SK-MEL-5 (cell line): ENCODE measurements around the gene ANKRD13A. TPM values are rescaled to one million over a fixed set of nuclear protein-coding genes. Genes with fewer than 3 reads are reported as not detected.
"Not testable (repeated sequence)": the region's sequence is repeated elsewhere in the genome, so short reads cannot be mapped to it uniquely, and the experiment has no call there.

Experiments used
- DNase-seq: peaks from one replicate; pipeline ENCODE4 v3.0.0-alpha.2; 2016; ENCODE audit warnings: low read depth, low spot score
- in situ Hi-C: cut with HindIII; loops from 2 replicates; pipeline ENCODE4 v1.10.0; 2016; ENCODE audit warnings: low sequenced_read_pairs, high pct_unique_total_duplicates, low pct_unique_long_range_greater_than_20kb
- total RNA-seq: library from RNA; depleted of rRNA; stranded (reverse); fragments of >200 nt; shearing (Covaris generic); gene quantifications from 2 replicates; pipeline ENCODE4 v1.2.3, GENCODE V29; 2014

Gene ANKRD13A
- total RNA-seq, 1 experiment from 2014 or later = 45.8 TPM

DNA sequence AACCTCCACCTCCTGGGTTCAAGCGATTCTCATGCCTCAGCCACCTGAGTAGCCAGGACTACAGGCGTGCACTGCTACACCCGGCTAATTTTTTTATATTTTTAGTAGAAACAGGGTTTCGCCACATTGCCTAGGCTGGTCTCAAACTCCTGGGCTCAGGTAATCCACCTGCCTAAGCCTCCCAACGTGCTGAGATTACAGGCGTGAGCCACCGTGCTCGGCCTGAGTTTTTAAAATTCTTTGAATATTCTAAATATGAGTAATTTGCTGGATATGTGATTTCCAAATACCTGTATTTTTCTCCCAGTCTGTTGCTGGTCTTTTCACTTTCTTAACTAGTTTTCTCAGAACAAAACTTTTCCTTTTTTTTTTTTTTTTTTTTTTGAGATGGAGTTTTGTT is 30.4 kb upstream of the ANKRD13A start:
- in situ Hi-C loops = no loop called here
- DNase-seq = no peak

DNA sequence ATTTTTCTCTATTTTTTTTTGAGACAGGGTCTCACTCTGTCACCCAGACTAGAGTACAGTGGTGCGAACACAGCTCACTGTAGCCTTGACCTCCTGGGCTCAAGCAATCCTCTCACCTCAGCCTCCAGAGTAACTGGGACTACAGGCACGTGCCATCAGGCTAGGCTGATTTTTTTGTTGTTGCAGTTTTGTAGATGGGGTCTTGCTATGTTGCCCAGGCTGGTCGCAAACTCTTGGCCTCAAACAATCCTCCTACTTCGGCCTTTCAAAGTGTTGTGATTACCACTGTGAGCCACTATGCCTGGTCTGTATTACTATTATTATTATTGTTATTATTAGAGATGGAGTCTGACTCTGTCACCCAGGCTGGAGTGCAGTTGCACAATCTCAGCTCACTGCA is 26.4 kb upstream of the ANKRD13A start:
- no peak for DNase-seq
- in situ Hi-C loops = no loop called here

DNA sequence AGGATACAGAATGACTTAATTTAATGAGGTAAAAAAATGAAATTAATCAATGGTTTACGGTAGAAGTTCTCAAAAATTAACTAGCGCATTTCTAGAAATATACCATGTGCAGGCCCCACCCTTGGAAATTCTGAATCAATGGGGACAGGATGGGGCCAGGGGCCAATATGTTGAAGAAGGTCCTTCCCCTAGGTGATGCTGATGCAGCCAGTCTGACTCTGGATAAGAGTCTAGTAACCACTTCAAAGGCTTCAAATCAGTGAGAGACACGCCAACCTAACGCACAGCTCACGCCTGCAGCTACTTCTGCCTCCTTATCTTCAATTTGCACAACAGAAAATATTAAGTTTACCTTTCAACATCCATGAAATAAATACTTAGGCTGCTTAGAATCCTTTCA is 17.9 kb upstream of the ANKRD13A start:
- in situ Hi-C loops = no loop called here
- DNase-seq = no peak

DNA sequence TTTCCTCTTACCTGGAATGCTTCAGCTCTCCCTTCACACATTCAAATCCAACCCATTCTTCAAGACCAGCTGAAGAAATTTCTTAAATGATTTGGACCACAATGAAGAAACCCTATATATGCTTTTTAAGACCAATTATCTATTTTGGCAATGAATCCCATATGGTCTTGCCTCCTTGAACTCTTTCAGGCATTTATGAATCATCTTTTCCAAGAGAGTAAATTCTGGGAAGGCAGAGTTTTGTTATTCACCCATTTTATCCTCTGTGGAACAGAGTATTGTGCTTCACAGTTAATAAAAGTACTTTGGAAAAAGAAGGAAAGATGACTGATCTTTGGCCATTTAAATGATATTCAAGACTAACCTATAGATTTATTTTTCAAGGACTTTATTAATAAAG is 17.0 kb upstream of the ANKRD13A start:
- in situ Hi-C loops = no loop called here
- no peak for DNase-seq

DNA sequence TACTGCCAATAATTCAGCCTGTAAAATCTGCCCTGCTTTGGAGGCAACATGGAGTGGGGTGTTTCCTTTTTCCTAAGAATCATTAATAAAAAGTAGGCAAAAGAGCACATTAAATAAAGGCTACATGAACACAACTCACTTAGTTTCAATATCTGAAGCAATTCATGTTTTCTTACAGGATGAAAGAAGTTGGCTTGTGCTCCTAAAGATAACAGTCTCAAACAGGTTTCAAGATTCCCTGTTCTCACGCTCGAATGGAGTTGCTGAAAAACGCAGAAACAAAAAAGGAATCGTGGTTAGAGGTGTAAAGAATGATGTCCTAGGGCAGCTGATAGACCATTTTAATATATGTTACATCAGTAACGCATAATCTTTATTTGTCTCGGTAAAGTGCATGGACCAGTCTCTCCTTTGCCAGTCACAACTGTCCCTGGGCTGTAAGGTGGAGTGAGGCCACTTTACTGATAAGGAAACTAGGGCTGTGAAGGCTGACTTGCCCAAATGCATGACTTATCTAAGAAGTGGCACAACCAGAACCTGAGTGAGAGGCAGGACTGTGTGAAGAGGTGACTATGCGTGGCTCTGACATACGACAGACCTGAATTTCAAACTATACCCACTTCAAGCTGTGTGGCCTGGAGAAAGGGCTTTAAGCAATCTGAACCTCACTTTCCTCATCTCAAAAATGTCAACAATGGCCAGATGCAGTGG is 15.6 kb upstream of the ANKRD13A start:
- in situ Hi-C loops = no loop called here
- no peak for DNase-seq

DNA sequence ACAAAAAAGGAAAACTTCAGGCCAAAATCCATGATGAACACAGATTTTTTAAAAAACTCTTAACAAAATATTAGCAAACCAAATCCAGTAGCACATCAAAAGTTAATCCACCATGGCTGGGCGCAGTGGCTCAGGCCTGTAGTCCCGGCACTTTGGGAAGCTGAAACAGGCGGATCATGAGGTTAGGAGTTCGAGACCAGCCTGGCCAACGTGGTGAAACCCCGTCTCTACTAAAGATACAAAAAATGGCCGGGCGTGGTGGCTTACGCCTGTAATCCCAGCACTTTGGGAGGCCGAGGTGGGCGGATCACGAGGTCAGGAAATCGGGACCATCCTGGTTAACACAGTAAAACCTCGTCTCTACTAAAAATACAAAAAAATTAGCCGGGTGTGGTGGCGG is 13.0 kb upstream of the ANKRD13A start:
- DNase-seq, in situ Hi-C loops: not testable (repeated sequence)

DNA sequence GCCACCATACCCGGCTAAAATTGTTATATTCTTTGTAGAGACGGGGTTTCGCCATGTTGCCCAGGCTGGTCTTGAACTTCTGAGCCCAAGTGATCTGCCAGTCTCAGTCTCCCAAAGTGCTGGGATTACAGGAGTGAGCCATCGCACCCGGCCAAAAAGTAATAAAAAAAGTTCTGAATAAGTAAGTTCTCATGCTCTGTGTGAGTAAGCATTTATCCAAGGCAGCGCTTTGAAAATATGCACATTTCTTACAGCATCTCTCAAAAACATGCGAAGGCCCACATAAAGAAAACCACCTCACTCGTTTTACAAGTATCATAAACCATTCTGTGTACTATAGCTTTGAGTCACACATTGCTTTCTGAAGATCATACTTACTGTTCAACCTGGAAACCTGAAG is 11.6 kb upstream of the ANKRD13A start:
- no peak for DNase-seq
- in situ Hi-C loops = no loop called here

DNA sequence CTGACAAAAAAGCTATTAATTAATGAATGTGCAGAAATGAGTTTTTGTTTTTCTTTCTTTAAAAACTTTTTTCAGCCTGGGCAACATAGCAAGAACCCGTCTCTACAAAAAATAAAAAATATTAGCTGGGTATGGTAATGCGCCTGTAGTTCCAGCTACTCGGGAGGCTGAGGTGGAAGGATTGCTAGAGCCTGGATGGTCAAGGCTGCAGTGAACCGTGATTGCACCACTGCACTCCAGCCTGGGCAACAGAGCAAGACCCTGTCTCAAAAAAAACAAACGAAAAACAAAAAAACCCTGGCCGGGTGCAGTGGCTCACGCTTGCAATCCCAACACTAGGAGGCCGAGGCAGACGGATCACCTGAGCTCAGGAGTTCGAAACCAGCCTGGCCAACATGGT is 11.0 kb upstream of the ANKRD13A start:
- DNase-seq = no peak
- in situ Hi-C loops = no loop called here

DNA sequence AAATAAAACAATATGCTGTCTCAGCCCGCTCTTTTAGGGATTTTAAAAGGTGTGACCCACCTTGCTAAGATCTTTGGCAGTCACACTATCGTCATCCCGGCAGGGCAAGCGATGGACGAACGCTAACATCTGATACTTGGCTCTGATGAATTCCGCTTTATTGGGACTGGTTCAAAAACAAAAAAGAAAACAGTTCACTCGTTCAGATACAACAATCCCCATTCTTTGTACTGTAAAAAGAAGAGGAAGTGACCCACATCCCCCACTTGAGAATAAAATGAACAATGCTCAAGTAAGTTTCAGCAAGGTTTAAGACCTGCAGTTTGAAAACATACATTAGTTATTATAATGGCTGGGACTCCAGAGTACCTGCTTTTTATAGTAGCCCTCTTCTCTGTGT is 10.3 kb upstream of the ANKRD13A start:
- in situ Hi-C loops = no loop called here
- peak; percentile 6 for DNase-seq

DNA sequence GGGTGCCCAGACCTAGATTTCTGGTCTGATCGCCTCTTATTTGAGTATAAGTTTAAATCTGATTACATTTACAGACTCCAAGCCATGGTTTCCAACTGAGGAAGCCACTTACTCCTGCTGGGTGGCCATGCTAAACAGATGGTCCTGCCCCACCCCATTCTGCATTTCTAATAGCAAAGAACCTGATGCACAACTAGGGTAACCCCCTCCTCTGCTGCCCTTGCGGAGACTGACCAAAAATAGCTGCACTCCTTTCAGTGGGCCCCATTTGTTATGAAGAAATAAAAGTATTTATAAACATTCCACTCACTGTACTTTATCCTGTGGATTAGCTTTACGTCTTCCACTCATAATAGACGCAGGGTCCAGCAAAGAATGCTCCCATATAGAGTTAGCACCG is 9.8 kb upstream of the ANKRD13A start:
- no peak for DNase-seq
- in situ Hi-C loops = no loop called here

DNA sequence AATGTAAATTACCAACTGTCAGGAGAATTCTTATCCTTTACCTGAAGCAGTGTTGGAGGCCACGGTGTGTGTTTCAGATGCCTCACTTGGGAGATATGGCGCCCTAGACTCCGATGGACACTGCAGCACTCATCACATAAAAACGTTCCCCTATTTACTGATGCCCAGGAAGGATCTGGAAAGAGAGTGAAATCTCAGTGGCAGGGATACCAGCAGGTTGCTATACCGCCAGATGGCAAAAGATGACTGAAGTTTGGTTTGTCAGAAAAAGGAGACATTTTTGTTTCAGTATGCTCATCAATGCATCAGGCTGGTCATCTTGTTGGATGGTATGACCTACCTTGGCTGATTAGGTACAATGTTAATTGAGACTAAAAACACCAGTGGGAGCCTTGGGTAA is 7.6 kb upstream of the ANKRD13A start:
- in situ Hi-C loops = no loop called here
- no peak for DNase-seq

DNA sequence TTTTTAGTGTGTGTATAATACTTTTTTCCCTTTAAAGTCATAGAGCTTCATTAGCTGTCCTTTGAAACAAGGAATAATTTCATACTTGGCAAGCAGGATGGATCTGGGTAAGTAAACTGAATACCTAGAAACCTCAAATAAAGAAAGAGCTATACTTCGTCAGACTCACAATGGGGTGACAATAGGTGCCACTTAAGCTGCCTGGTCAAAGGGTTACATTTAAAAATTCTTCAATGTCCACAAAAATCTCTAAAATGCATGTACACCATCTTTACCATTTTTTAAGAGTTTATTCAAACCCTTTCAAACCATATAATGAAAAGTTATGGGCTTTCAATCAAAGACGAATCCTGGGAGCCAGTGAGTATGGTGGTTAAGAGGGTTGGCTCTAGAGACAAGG is 6.1 kb upstream of the ANKRD13A start:
- in situ Hi-C loops = no loop called here
- no peak for DNase-seq

DNA sequence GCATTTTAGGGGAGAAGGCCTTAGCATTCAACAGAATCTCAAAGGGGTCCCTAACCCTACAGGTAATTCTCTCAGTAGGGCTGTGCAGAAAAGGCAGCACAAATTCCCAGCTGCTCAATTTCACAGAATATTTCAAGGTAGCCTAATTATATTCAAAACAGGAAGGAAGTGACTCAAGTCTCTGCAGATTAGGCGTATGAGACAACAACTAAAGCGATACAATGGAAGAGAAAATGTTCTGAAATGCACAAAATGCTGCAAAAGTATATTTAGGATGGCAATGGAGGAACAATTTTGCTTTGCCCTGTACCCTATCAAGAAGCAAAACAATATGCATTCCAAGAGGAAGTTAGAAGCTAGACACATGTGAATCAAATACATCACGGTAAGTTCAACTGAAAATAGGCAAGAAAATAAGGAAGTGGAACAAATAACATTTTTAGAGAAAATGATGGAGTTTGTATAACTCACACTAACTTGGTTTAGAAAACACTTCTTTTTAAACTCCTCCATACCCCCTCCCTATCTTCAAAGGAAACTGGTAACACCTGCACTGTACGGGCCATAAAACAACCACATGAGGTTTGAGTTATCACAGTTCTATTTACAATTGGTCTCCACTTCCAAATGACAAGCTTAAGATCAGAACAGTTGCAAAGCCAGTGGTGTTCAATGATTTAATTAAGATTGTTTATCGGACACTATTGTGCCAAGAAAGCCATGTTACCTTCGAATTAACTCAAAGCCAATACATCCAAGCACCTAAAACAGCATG is 4.6 kb upstream of the ANKRD13A start:
- in situ Hi-C loops = no loop called here
- DNase-seq = no peak

DNA sequence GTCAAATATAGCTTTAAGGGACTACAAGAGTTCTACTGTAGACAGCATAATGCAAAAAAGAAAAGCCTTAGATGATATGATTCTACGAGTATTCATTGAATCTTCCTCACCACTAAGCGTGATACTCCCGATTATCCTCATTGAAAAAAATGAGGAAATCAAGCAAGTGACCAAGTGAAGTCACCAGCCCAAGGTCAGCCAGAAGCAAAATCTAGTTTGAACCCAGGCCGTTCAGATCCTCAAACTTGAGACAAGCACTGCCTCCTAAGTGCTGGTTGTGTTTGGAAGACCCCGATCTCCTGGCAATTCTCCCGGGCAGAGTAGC is 3.9 kb upstream of the ANKRD13A start:
- in situ Hi-C loops = no loop called here
- DNase-seq = no peak

DNA sequence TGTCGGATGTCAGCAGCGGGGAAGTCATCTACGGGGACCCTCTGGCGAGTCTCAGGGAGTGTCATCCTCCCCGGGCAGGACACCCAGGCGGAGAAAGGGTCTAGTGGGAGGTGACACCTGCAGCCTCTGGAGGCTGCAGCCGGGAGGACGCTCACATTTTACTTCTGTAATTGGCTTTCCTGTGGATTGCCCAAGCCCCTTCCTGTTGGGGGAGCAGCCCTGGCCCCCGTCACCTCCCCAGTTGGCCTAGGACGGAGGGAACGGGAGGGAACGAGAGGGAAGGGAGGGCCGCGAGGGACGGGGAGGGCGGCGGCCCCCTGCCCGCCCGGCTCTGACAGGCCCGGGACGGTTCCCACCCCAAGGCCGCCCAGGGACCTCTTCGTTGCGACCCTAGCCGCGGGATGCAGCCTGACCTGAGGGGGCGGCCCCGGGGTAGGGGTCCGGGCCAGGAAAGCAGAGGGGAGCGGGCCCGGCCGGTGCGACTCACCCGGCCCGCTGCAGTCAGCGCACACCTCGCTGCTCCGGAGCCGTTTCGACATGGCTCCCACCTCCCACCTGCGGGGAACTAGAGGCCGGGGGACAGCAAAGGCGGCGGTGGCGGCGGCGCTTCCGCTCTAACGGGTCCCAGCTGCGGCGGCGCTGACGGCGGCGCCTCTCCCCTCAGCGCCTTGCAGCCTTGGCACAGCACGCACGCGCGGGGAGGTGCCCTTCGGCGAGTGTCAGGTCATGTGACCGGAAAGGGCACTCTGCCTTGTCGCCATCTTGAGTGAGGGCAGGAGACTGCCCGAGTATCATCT is 3.3 kb upstream of the ANKRD13A start, which contains the start of gene GIT2:
GIT2 (minus strand) TSS at position 683 of the 797 bp plus-strand sequence; CDS start at position 539, 144 bp downstream.
- peak; percentile 94 for DNase-seq
- in situ Hi-C loops = no loop called here

DNA sequence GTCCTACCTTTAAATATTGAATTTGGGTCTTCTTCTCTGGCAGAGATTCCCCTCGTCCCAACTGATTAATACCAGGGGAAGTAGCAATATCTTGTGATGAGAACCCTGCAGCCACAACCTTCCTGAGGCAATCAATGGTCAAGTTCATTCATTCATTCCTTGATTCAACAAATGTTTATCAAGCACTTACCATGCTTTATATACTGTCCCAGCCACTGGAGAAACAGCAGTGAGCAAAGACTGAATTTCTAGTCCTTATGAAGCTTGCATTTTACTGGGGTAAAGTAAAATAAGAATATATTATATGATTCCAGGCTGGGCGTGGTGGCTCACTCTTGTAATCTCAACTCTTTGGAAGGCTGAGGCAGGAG is 2.8 kb upstream of the ANKRD13A start:
- no peak for DNase-seq
- in situ Hi-C loops = no loop called here

DNA sequence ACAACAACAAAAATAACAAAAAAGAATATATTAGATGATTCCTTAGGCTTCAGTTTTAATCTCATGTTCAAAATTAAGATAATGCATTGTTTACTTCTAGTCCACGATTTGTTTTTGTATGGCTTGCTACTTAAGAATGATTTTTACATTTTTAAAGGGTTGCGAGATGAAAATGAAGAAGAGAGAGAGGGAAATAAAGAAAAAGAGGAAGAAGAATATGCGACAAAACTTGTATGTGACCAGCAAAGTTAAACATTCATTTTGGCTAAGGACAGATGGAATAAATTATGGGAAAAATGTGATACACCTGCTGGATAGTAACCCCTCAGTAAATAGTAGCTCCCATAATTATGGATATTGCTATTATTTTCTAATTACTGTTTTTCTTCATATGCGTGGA is 1.8 kb upstream of the ANKRD13A start:
- no peak for DNase-seq
- in situ Hi-C loops = no loop called here

DNA sequence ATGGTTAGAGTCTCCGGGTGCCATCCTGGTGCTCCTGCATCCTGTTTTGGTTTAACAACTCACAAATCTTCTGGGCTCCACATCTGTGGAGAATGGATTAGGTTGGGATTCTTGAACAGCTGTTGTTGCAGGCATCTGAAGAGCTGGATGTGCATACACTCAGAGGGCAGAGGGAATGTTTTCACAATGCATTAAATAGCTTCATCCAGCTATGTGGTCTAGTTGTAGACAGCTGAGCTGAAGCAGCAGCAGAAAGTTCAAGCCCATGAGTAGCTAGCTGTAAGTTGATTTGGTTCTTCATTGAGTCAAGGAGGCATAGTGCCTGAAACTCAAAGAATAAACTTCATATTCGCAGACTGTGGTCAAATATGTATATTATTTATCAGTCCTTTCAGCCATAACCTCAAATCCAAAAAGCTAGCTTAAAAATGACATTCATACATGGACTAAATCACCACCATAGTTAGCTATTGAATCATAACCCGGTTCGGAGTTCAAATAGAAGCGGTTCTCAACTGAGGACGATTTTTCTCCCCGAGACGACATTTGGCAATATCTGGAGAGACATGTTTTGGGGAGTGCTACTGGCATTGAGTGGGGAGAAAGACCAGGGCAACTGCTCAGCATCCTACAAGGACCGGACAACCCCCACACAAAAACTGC is 858 bp upstream of the ANKRD13A start:
- DNase-seq = no peak
- in situ Hi-C loops = no loop called here
